Astrocyte (in vitro differentiated cells and primary cell): ENCODE measurements around the gene CHL1.

Experiments used
- CTCF ChIP-seq: IDR thresholded peaks from 2 replicates; pipeline ENCODE4 v1.5.1; 2011; ENCODE audit warnings: low read depth, mild to moderate bottlenecking, inconsistent platforms, low read length, moderate library complexity; ENCODE audit not compliant: insufficient read depth
- EZH2 ChIP-seq: IDR thresholded peaks from 2 replicates; pipeline ENCODE4 v1.6.1; 2012; ENCODE audit warnings: mild to moderate bottlenecking, low read length, inconsistent platforms; ENCODE audit not compliant: insufficient read depth

- TF ChIP-seq CTCF, result no peak
- no peak for TF ChIP-seq EZH2
Observed at GRCh38 chr3:385151-385550, 188.6 kb downstream of the CHL1 start.
